ENCODE measurements around the gene CENPT. TPM values are rescaled to one million over a fixed set of nuclear protein-coding genes. Genes with fewer than 3 reads are reported as not detected.

The CENPT gene
- total and polyA plus RNA-seq, 2 of the 13 experiments (the other 11 are each of a cell fraction or from before 2014, with no cell fraction given) = 40.9 to 43.3 TPM

DNA sequence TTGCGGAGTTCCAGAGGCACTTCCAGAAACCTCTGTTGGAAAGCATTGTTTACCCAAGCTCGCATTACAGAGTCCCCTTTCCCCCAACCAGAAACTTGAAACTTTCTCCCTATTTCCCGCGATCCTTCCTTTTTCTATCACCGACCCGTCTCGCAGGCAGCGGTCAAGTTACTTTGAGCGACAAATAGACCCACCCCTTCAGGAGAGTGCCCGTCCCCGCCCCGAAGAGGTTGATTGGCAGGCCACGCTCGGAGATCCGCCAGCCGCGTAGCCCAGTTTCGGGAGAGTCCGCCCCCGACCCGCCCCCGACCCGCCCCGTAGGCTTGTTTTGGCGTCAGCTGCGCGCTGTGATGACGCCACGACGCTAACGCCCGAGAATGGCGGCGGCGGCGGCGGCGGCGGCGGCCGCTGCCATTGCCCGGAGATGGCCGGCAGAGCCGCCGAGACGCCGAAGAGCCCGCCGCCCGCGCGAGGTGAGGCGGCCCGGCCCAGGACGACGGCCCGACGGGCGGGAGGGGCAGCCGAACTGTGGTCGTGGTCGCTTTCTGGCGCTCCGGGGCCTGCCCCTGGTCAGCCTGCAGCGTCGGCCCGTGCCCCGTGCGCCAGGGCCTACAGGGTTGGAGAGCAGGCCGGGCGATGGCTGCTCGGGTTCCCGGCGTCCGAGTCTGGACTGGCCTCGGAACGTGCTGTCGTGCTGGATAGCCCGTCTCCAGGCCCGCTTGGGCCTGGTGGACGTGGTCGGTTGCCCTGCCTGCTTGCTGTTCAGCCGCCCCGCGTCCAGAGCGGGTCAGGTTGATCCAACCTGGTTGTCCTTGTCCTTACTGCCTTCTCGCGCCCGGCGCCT, 45.6 kb upstream of the CENPT start, which contains the start of gene PSKH1 (continued):
- TF ChIP-seq ZC3H4 (CRISPR knock-in tag; IDR thresholded peaks at IDR 0.05; ENCODE audit: borderline replicate concordance) = no peak
- TF ChIP-seq POLR2A (IDR thresholded peaks at IDR 0.05; ENCODE audit: insufficient read depth in 1 of 2, low read depth in 2 of 2, low read length in 2 of 2) = peak; percentile 46 to 66; a peak in 3 of 4 replicates
- TF ChIP-seq ZFP90 (CRISPR knock-in tag; IDR thresholded peaks at IDR 0.05; ENCODE audit: borderline replicate concordance) = no peak; the same call in none of the 2 replicates
- peak; percentile 50; the same call in 1 of the 2 replicates for TF ChIP-seq KMT2B (CRISPR knock-in tag; IDR thresholded peaks at IDR 0.05)
- TF ChIP-seq, protein P1, sequence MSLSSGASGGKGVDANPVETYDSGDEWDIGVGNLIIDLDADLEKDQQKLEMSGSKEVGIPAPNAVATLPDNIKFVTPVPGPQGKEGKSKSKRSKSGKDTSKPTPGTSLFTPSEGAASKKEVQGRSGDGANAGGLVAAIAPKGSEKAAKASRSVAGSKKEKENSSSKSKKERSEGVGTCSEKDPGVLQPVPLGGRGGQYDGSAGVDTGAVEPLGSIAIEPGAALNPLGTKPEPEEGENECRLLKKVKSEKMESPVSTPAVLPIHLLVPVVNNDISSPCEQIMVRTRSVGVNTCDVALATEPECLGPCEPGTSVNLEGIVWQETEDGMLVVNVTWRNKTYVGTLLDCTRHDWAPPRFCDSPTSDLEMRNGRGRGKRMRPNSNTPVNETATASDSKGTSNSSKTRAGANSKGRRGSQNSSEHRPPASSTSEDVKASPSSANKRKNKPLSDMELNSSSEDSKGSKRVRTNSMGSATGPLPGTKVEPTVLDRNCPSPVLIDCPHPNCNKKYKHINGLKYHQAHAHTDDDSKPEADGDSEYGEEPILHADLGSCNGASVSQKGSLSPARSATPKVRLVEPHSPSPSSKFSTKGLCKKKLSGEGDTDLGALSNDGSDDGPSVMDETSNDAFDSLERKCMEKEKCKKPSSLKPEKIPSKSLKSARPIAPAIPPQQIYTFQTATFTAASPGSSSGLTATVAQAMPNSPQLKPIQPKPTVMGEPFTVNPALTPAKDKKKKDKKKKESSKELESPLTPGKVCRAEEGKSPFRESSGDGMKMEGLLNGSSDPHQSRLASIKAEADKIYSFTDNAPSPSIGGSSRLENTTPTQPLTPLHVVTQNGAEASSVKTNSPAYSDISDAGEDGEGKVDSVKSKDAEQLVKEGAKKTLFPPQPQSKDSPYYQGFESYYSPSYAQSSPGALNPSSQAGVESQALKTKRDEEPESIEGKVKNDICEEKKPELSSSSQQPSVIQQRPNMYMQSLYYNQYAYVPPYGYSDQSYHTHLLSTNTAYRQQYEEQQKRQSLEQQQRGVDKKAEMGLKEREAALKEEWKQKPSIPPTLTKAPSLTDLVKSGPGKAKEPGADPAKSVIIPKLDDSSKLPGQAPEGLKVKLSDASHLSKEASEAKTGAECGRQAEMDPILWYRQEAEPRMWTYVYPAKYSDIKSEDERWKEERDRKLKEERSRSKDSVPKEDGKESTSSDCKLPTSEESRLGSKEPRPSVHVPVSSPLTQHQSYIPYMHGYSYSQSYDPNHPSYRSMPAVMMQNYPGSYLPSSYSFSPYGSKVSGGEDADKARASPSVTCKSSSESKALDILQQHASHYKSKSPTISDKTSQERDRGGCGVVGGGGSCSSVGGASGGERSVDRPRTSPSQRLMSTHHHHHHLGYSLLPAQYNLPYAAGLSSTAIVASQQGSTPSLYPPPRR (CRISPR knock-in tag; IDR thresholded peaks at IDR 0.05; ENCODE audit: borderline replicate concordance) = no peak
- peak; percentile 86 for TF ChIP-seq FOXC1 (CRISPR knock-in tag; IDR thresholded peaks at IDR 0.05; ENCODE audit: borderline replicate concordance)
- TF ChIP-seq ZNF230 (CRISPR knock-in tag; IDR thresholded peaks at IDR 0.05) = peak; percentile 23; the same call in 1 of the 2 replicates
- no peak; the same call in 1 of the 2 replicates for TF ChIP-seq ZNF543 (CRISPR knock-in tag; IDR thresholded peaks at IDR 0.05)
- TF ChIP-seq RBFOX2 (IDR thresholded peaks at IDR 0.05; ENCODE audit: low read depth, low read length) = peak; percentile 94
- no peak for TF ChIP-seq ZNF589 (CRISPR knock-in tag; conservative IDR thresholded peaks at IDR 0.05)
- TF ChIP-seq TARDBP (CRISPR knock-in tag; IDR thresholded peaks at IDR 0.05) = 0 out of 2 replicates have a peak, but pooled peaks have one; percentile 14
- TF ChIP-seq CCDC6 (CRISPR knock-in tag; IDR thresholded peaks at IDR 0.05) = no peak
- TF ChIP-seq ZNF224 (CRISPR knock-in tag; IDR thresholded peaks at IDR 0.05) = peak; percentile 24; the same call in 1 of the 2 replicates
- TF ChIP-seq PAF1 (CRISPR knock-in tag; IDR thresholded peaks at IDR 0.05) = no peak
- no peak for TF ChIP-seq ZNF652 (CRISPR knock-in tag; IDR thresholded peaks at IDR 0.05; ENCODE audit: borderline replicate concordance, low read depth)
- 0 out of 2 replicates have a peak, but pooled peaks have one; percentile 39 for TF ChIP-seq FOXJ3 (CRISPR knock-in tag; IDR thresholded peaks at IDR 0.05; ENCODE audit: borderline replicate concordance)
- peak; percentile 98 for TF ChIP-seq SP4 (CRISPR knock-in tag; IDR thresholded peaks at IDR 0.05)
- peak; percentile 30; the same call in 1 of the 2 replicates for TF ChIP-seq ZNF34 (CRISPR knock-in tag; IDR thresholded peaks at IDR 0.05; ENCODE audit: borderline replicate concordance)
- TF ChIP-seq NR1H2 (CRISPR knock-in tag; IDR thresholded peaks at IDR 0.05; ENCODE audit: borderline replicate concordance, low read depth) = peak; percentile 95; the same call in 1 of the 2 replicates
- peak; percentile 37 for TF ChIP-seq ZNF781 (CRISPR knock-in tag; IDR thresholded peaks at IDR 0.05; ENCODE audit: borderline replicate concordance, not compliant biosample characterization)
- TF ChIP-seq, protein P2, sequence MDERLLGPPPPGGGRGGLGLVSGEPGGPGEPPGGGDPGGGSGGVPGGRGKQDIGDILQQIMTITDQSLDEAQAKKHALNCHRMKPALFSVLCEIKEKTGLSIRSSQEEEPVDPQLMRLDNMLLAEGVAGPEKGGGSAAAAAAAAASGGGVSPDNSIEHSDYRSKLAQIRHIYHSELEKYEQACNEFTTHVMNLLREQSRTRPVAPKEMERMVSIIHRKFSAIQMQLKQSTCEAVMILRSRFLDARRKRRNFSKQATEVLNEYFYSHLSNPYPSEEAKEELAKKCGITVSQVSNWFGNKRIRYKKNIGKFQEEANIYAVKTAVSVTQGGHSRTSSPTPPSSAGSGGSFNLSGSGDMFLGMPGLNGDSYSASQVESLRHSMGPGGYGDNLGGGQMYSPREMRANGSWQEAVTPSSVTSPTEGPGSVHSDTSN (CRISPR knock-in tag; IDR thresholded peaks at IDR 0.05) = peak; percentile 93
- TF ChIP-seq NFIB (CRISPR knock-in tag; IDR thresholded peaks at IDR 0.05; ENCODE audit: borderline replicate concordance) = no peak
- TF ChIP-seq ZNF44 (CRISPR knock-in tag; IDR thresholded peaks at IDR 0.05) = no peak
- no peak for TF ChIP-seq ZNF777 (CRISPR knock-in tag; IDR thresholded peaks at IDR 0.05)
- no peak for TF ChIP-seq MATR3 (CRISPR knock-in tag; IDR thresholded peaks at IDR 0.05)
